ENCODE results near the gene DDX50. TPM values are rescaled to one million over a fixed set of nuclear protein-coding genes. Genes with fewer than 3 reads are reported as not detected.
A peak's percentile ranks its signal among the peaks of the same experiment; 100 is the strongest.

The DDX50 gene
- total RNA-seq, 1 donor: 47.0 TPM

DNA sequence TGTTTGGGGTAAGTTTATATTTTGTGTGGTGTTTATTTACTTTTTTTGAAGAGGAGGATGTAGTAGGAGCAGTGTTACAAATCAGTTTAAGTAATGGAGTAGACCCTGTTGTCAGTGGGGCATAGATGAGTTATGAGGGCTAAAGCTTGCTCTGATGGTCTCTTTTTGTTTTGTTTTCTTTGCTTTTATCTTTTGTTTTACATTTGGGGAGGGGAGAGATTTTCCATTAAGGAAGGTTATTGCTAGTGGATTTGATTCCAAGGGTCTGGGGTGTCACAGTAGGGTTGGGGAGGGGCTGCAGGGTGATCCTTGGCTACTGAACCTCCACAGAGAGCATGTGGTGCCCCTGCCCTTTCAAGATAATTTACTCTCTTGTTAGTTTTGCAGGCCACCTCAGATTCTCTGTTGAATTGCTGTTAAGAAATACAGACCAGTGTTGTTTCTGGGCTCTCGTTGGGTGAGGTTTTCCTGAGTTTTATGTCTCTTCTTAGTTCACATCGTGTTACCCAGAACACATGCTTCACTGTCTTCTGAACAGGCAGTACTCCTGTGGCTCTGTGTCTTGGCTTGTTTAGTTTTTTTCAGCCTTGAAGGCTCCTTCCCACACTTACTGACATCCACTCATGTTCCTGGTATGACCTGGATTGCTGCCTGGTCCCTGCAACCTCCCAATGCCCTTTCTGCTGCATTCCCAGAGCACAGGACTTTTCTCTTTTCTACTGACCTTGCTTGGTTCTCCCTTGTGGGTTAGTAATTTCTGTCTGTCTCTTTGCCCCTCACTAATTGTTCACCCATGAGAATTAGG is 91.7 kb downstream of the DDX50 start:
- Histone ChIP-seq H3K4me1 (ENCODE audit: insufficient read depth, low read length) (peaks cover 45% of the 10 kb centered on the region), H3K79me2 (ENCODE audit: insufficient read depth, low read length) (peaks cover 91% of the 10 kb centered on the region), H3K36me3 (ENCODE audit: insufficient read depth, low read length) (no peaks in the 10 kb centered on the region), H2AFZ (ENCODE audit: low read length) (no peak overlapping the region), H3K9me3 (ENCODE audit: low read depth, low read length) (no peaks in the 10 kb centered on the region), H3K27ac (ENCODE audit: low read depth, low read length) (peak overlapping the region; percentile 83), H4K20me1 (ENCODE audit: insufficient read depth, low read length) (peaks cover 5% of the 10 kb centered on the region), H3K27me3 (ENCODE audit: insufficient read depth, low read length) (no peaks in the 10 kb centered on the region), H3K4me3 (ENCODE audit: insufficient read depth, low read length) (peak overlapping the region; percentile 23), H3K4me2 (ENCODE audit: insufficient read depth, low read length) (peak overlapping the region; percentile 64)
- TF ChIP-seq, protein P1, sequence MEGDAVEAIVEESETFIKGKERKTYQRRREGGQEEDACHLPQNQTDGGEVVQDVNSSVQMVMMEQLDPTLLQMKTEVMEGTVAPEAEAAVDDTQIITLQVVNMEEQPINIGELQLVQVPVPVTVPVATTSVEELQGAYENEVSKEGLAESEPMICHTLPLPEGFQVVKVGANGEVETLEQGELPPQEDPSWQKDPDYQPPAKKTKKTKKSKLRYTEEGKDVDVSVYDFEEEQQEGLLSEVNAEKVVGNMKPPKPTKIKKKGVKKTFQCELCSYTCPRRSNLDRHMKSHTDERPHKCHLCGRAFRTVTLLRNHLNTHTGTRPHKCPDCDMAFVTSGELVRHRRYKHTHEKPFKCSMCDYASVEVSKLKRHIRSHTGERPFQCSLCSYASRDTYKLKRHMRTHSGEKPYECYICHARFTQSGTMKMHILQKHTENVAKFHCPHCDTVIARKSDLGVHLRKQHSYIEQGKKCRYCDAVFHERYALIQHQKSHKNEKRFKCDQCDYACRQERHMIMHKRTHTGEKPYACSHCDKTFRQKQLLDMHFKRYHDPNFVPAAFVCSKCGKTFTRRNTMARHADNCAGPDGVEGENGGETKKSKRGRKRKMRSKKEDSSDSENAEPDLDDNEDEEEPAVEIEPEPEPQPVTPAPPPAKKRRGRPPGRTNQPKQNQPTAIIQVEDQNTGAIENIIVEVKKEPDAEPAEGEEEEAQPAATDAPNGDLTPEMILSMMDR (IDR thresholded peaks at IDR 0.05; ENCODE audit: extremely low read depth, low read depth, low read length): no peak
- peak; percentile 85 for DNase-seq (ENCODE audit: insufficient read length, low spot score, missing footprints)

Small RNA genes lying within 50 kb of the gene (small RNA-seq; reads per million reads assigned to genes)
- not detected for gene RNU6-571P

Other genes with a start within 250 kb of the DDX50 start
- 47.4 and 49.2 TPM in 2 replicates for gene CCAR1, start 180.1 kb upstream of the DDX50 start, total RNA-seq
- under 0.01 and 0.29 TPM in 2 replicates for gene STOX1, start 73.8 kb upstream of the DDX50 start, total RNA-seq
- 56.3 and 61.9 TPM in 2 replicates for gene DDX21, start 54.9 kb downstream of the DDX50 start, total RNA-seq
- 30.8 and 35.4 TPM in 2 replicates for gene KIFBP, start 87.5 kb downstream of the DDX50 start, total RNA-seq
- 344 and 474 TPM in 2 replicates for gene SRGN, start 186.8 kb downstream of the DDX50 start, total RNA-seq
- 41.3 and 56.3 TPM in 2 replicates for gene VPS26A, start 222.9 kb downstream of the DDX50 start, total RNA-seq